Peyer's patch (tissue), 4 donors: Measurements from ENCODE around the gene FTSJ3.

Source experiments
- CTCF ChIP-seq, 6 experiments: fragments of 450-650 bp in 4 of 6; fragments of 200-600 bp in 2 of 6; sonication (generic) in 1 of 6; IDR thresholded peaks; one replicate each; pipeline ENCODE4 v1.5.1; 2017 to 2019; ENCODE audit warnings: antibody characterized with exemption in 6 of 6, mild to moderate bottlenecking in 3 of 6, moderate library complexity in 1 of 6
- POLR2A ChIP-seq, 2 donors: fragments of 450-650 bp; IDR thresholded peaks; one replicate each; pipeline ENCODE4 v1.5.1; 2017; ENCODE audit warnings: antibody characterized with exemption in 2 of 2, mild to moderate bottlenecking in 2 of 2, moderate library complexity in 2 of 2

- TF ChIP-seq POLR2A (IDR thresholded peaks at IDR 0.05) (no peak), CTCF (IDR thresholded peaks at IDR 0.05) (no peak)
Measured at GRCh38 chr17:63785556-63785955, 41.9 kb downstream of the FTSJ3 start.
